PFSK-1 (cell line): ENCODE data around the gene SWAP70.

Experiments
- REST ChIP-seq, 2 experiments: IDR thresholded peaks; 2 replicates each; pipeline versions ENCODE4 v1.6.1 to v1.8.0; 2011 to 2012; ENCODE audit warnings: low read depth in 2 of 2, low read length in 2 of 2, control low read depth in 1 of 2, inconsistent platforms in 1 of 2, mild to moderate bottlenecking in 1 of 2, moderate library complexity in 1 of 2; ENCODE audit not compliant: insufficient read depth in 1 of 2
- SIN3A ChIP-seq: IDR thresholded peaks from 2 replicates; pipeline ENCODE4 v1.6.1; 2012; ENCODE audit warnings: mild to moderate bottlenecking, low read length, moderate library complexity, borderline replicate concordance; ENCODE audit not compliant: insufficient read depth

DNA sequence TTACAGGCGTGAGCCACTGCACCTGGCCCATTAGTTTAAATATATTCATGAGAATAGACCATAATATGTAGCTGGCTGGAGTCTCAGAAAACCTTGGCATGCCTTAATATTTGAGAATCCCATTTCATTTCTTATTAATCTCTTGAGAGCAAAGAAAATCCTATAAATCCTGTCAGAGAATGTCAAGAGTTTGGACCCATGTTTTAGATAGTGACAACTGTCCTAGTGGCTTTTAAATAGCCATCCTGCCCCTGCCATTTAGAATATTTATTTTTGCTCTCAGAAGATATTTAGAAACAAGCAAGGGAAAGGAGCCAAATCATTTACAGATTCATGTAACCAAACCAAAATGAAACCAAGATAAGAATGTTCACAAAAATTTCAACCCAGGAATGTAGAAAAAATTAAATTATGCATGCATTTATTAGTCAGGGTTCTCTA, 107.2 kb downstream of the SWAP70 start:
- TF ChIP-seq SIN3A (no peak), REST (IDR thresholded peaks at IDR 0.05; ENCODE audit: insufficient read depth in 1 of 2, low read depth in 2 of 2, low read length in 2 of 2) (no peak)
